GM12872 (cell line): Measurements from ENCODE around the gene PRRT4.

Source experiments
- TF ChIP-seq, protein P1 (sequence below): IDR thresholded peaks from 3 replicates; pipeline ENCODE4 v1.5.1; 2011; ENCODE audit warnings: low read depth, mild to moderate bottlenecking, low read length, moderate library complexity; ENCODE audit not compliant: insufficient read depth

The PRRT4 gene

GRCh38 chr7:128379900-128380479, 18.5 kb upstream of the PRRT4 start:
- TF ChIP-seq, protein P1, sequence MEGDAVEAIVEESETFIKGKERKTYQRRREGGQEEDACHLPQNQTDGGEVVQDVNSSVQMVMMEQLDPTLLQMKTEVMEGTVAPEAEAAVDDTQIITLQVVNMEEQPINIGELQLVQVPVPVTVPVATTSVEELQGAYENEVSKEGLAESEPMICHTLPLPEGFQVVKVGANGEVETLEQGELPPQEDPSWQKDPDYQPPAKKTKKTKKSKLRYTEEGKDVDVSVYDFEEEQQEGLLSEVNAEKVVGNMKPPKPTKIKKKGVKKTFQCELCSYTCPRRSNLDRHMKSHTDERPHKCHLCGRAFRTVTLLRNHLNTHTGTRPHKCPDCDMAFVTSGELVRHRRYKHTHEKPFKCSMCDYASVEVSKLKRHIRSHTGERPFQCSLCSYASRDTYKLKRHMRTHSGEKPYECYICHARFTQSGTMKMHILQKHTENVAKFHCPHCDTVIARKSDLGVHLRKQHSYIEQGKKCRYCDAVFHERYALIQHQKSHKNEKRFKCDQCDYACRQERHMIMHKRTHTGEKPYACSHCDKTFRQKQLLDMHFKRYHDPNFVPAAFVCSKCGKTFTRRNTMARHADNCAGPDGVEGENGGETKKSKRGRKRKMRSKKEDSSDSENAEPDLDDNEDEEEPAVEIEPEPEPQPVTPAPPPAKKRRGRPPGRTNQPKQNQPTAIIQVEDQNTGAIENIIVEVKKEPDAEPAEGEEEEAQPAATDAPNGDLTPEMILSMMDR = no peak

DNA sequence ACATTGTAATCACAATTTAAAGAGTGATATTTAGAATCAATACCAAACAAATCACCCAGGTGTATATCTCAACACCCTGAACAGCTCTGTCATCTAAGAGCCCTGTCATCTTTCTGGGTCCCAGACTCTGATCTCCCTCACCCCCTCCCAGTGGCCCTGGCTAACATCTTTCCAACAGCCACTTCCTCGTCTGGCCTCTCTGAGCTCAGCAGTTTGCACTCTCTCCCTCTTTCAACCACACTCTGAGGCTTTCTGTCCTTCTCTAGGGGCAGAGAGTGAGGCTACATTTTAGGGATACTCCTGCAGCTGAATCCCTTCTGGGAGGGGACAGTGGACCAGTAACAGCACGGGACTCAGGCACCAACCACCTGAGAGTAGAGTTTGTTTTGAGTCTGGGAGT, 17.1 kb upstream of the PRRT4 start:
- TF ChIP-seq, protein P1 = no peak

DNA sequence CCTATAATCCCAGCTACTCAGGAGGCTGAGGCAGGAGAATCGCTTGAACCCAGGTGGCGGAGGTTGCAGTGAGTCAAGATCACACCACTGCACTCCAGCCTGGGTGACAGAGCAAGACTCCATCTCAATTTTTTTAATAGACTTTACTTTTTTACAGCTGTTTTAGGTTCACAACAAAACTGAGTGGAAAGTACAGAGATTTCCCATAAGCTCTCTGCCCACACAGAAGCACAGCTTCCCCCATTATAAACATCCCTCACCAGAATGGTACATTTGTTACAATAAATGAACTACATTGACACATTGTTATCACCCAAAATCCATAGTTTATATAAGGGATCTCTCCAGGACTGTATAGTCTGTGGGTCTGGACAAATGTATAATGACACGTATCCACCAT, 14.6 kb upstream of the PRRT4 start:
- TF ChIP-seq, protein P1 = no peak

GRCh38 chr7:128374041-128374440, 12.6 kb upstream of the PRRT4 start:
- TF ChIP-seq, protein P1 = no peak

DNA sequence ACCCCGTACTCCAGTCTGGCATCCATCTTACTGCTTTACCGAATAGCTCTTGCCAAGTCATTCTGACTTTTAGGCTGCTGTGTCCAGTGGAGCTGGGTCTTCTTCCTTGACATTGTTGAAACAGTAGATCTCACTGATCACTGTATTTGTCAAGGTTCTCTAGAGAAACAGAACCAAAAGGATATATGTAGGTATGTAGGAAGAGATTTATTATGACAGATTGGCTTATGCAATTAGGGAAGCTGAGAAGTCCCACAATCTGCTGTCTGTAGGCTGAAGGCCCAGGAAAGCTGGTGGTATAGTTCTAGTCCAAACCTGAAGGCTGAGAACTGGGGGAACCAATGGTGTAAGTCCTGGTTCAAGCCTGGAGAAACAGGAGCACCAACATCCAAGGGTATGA, 12.1 kb upstream of the PRRT4 start:
- TF ChIP-seq, protein P1 = no peak

DNA sequence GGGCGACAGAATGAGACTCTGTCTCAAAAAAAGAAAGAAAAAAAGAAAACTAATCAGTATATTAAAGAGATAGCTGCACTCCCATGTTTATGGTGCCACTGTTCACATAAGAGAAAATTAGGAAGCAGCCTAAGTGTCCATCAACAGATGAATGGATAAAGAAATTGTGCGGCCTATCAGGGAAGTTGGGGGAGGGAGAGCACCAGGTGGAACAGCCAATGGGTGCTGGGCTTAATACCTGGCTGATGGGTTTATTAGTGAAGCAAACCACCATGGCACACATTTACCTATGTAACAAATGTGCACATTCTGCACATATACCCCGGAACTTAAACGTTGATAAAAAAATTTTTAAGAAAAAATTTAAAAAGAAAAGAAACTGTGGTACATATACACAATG, 9.0 kb upstream of the PRRT4 start:
- TF ChIP-seq, protein P1 = no peak

GRCh38 chr7:128366986-128367385, 5.5 kb upstream of the PRRT4 start:
- TF ChIP-seq, protein P1 = no peak
